GM18508 (cell line): ENCODE data around the gene TPPP3.
"Not testable (repeated sequence)": the region's sequence is repeated elsewhere in the genome, so short reads cannot be mapped to it uniquely, and the experiment has no call there.

Experiments used
- ATAC-seq: cut with Tn5 transposase; IDR thresholded peaks from one replicate; pipeline ENCODE4 v1.9.1; 2021; ENCODE audit warnings: moderate number of reproducible peaks; ENCODE audit not compliant: insufficient read depth, unreplicated experiment

Gene TPPP3

DNA sequence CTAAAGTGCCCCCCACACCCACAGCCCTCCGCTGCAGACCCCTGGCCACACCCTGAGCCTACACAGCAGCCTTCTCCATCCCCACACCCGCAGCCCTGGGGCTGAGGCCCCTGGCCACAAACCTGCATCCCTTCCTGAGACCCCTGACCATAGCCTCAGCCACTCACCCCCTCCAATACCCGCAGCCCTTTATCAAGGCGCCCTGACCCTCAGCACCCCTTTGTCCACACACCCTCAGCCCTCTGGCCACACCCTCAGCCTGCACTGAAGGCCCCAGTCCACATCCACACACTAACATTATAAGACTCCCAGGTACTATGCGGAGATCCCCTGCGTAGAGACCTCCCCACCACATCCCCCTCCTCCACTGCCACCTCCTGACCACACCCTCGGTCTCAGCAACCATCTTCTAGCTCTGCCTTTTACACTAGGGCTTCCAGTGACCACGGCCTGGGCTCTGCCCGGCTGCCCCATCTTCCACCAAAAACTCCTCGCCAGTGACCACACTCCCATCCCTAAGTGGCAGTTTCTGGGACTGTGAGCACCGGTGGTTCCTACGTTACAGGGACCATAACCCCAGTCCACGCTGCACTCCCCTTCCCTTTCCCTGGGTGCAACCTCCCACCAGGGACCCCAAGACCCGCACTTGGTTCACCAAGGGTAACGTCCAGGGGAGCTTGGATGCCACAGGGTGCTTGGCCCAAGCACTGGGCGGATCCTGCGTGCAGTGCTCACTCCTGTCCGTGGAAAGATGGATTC lies 818 bp downstream of the TPPP3 start:
- ATAC-seq, result no peak

DNA sequence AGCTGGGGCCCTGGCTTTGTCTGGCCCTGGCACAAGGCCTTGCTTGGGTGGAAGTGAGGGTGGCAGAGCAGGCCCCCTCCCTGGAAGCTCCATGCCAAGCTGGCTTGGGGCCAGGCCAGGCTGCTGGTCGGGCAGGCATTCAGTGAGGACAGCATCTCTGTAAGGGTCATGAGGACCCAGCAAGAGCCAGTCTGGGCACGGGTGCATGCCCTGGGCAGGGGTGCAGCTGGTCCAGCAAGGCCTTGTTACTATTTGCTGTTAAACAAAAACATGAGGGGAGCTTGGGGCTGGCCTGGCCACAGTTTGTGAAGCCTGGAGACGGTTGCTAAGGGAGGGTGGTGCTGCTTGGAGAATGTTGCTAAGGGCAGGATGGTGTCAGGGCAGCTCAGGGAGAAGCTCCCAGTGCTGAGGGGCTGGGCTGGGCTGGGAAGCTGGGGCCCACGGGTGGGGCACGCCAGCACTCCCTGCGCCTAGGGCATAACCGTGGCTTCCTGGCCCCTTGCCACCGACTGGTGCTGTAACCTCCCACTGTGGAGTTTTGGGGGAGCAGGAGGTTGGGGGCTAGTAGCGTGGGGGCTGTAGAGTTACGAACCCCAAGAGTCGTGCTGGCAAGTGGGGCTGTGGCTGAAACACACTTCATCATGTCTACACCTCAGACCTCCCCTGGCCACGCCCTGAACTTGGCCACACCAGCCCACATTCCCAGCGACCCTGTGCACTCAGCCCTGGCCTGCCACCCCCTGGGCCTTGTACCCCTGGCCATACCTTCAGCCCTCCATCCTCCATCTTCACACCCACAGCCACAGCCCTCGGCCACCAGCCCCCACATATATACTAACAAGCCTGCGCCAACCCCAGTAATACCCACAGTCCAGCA lies 1.6 kb downstream of the TPPP3 start:
- ATAC-seq, result no peak

DNA sequence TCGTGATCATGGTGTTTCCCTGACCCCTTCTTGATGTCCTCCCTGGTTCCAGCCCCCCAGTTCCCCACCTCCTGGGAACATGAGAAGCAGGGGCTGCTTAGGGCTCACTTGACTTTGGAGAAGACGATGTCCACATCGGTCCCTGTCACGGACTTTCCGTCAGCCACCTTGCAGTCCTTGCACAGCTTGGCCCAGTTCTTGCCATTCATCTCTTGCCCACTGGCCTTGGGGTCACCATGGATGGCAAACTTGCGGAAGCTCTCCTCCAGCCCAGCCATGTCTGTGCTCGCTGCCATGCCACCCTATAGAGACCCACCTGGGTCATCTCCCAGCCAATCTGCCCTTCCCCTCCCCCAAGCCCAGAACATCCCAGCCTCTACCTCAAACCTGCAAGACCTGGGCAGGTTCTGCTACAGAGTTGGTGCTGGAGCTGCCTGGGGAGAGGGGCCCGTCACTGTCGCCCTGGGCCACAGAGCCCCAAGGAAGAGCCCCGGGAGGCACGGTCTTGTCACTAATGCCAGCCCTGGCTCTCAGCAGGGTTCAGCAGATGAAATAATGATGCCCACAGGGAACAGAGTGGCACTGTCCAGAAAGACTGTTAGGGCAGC lies 2.4 kb downstream of the TPPP3 start:
- no peak for ATAC-seq

DNA sequence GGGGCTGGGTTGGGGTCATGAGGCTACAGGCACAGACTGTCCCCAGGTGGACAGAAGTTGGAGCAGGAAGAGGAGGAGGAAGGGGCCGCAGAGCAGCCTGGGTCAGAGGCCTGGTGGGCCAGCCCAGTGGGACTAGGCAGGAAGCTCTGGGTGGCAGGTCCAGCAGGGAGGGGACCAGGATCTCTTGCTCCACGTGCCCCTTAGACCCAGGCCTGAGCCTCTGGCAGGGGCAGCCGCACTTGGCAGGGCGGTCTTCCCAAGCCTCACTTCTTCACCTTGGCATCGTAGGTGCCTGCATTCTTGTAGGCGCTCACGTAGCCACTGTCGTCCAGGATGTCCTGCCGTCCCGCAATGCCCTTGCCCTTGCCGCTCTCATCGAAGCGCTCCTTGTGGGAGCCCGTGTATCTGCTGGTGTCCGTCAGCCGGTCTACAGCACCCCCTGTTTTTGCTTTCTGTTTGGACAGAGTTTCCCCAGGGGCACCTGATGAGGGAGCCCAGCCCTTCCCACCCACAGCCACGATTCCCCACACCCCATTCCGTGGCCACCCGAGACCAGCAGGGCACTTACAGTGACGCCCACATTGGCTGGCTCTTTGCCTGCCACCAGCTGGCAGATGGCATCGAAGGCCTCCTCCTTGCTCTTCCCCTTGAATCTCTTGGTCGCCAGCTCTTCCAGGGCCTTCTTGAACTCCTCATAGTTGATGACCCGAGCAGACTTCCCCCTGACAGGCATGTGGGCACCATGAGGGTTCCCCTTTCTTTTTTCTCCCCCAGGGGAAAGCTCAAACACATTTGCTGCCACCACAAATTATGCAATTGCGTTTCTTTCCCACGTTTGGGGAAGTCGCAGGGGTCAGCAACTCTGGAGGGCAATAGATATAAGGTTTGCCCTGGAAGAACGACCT lies 3.1 kb downstream of the TPPP3 start:
- no peak for ATAC-seq

DNA sequence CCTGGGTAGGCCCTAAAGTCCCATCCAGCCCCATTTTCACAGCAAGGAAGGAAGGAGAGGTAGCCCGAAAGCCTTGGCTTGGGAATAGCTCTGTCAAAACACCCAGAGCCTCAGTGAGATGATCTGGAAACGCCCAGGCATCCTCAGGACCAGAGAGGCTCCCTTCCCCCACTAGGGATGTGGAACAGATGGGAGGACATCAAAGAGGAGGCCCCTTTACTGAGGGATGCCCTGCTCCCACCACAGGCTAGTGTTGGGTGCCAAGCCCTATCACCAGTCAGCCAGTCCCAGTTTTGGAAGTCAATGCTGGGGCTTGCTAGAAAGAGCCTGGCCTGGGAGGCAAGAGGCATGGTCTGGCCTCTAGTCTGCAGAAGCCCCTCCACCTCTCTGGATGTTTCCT lies 4.7 kb downstream of the TPPP3 start:
- ATAC-seq, result no peak

DNA sequence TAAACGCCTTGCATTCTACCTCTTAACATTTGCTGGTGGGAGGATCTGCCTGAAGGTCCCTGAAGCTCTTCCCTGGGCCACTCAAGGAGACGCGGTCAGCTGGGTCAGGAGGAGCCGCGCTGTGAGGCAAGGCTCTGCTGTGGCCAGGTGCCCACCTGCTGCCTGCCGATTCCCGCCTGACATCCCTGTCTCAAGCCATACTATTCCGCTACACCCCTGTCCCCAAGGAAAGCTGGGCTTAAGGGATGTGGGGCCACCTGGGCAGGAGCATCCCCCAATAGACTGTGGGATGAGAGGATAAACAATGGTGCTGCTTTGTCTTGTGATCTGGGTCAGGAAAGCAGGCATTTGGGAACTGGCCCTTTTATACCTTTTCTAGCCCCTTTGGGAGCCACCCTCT lies 5.1 kb downstream of the TPPP3 start:
- ATAC-seq, result no peak

DNA sequence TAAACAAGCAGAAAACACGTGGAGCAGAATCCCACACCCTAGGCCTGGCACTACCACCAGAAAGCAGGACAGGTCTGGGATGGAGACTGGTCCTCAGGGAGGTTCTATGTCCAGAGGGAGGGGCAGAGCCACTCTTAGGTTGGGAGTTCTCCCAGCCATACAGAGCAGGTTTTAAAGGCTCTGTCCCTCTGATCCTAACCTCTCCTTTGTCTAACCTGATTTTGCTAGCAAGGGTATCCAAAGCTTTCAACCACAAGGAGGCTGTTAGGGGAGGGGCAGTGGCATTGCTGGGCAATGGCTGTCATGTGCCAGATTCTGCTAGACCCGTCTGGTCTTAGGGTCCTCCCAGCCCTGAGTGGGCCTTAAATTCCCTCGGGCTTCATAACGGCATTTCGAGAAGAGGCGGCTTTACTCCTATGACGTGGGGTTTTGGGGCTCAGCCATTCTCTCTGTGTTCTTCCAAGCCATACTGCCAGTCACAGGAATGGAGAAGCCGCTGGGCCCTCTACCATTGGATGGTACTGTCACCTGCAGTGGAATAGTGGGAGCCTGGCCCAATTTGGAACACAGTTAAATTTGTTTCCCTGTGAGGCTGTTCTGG lies 5.7 kb downstream of the TPPP3 start:
- no peak for ATAC-seq

DNA sequence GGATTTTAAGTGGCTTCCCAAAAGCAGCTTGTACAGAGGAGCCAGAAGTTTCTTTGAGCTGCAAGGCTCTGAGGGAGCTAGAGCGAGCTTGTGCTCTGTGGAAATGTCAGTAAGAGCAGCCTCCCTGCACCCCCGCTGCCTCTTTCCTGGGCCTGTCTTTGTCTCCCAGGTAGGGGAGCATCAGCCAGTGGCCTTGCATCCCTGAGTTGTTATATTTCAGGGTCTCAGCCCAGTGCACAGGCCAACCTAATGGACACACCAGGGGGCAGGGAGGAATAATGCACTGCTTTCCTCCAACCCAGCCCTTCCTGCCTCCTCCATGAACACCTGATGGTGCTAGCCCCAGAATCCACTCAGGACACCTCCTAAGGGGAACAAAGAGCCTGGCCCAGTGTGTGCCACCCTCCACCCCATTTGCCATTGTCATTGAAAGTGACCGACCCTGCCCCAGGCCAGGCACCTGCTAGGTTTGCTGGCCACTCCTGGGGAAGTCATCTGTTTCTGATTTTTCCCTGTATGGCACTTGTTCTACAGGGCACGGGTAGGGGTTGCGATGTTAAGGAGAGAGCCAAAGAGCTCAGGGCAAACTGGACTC lies 6.3 kb downstream of the TPPP3 start:
- no peak for ATAC-seq

DNA sequence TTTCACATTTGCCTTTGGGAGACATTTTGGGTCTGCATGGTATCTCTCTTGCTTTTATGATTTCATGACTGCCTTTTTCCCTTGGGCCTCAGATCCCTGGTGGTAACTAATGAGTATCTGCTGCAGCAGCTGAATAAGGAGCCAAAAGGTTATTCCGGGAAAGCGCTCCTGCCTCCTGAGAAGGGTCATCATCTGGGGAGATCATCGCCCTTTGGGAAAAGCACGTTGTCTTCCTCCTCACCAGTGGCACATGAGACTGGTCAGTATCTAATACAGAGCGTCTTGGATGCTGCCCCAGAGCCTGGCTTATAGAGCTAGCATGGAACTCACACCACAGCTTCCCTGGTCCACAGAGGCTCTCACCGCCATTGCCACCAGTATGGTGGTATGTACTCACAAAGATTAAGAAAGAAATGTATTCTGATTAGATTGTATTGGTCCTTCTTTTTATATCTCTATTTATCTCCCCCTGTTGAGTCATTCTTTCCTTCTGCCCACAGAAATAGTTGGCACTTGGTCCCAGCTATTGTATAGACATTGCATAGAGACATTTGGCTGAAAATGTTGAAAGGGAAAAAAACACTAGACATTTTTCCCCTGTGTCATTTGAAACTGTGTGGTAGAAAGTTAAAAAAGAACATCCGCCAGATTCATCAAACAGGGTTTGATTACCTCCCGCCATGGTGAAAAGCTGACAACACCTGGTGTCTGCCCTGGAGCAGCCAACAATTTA lies 8.4 kb downstream of the TPPP3 start:
- no peak for ATAC-seq

DNA sequence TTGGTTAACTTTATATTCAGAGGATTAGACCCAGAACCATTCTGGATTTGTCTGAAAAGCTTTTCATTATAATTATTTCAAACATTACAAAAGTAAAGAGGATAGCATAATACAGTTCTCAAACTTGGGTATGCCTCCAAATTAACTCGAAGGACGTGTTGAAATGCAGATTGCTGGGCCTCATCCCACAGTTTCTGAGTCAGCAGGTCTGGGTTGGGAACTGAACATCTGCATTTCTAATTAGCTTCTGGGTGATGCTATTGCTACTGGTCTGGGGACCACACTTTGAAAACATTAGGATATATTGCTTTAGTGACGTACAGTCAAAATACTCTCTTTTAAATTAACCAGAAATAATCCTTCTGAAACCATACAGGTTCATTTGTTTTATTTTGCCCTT lies 10.0 kb downstream of the TPPP3 start:
- ATAC-seq, result no peak

DNA sequence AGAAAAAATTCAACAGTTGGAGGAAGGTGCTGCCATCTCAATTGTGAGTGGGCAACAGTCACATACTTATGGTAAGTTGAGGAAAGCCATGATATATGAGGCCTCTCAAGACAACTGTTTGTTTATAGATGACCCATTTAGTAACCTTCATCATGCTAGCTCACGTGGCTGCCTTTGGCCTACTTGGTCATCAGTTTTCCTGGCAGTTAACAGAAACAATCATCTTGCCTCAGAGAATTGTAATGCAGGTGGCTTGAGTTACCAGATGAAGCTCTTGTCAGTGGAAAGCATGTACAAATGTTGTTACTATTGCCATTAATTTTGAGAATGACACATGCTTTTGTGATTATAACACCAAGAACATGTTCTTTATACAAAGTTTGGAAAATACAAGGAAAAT lies 14.7 kb downstream of the TPPP3 start:
- ATAC-seq, result no peak

DNA sequence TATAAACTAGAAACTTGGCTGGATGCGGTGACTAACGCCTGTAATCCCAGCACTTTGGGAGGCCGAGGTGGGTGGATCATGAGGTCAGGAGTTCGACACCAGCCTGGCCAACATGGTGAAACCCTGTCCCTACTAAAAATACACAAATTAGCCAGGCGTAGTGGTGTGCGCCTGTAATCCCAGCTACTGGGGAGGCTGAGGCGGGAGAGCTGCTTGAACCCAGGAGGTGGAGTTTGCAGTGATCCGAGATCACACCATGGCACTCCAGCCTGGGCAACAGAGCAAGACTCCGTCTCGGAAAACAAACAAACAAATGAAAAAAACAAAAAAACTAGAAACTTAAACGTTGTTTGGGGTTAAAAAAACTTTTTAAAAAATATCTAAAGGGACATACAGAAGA lies 17.3 kb downstream of the TPPP3 start:
- not testable (repeated sequence) for ATAC-seq

DNA sequence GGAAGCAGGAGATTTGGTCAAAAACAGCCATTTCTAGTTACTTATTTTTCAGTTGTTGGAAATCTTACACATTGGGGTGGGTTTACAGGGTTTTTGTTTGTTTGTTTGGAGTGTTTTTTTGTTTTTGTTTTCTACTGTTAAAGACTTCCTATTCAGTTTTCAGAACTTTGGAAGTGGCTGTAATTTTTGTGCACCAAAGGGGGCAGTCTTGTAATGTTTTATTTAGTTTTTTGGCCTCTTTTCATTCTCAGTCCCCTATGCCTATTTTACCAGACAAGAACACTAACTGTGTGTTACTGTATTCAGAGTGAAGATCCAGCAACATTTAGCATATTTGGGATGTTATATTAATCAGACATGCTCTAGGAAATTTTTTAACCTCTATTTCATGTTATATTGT lies 20.6 kb downstream of the TPPP3 start:
- ATAC-seq, result no peak

DNA sequence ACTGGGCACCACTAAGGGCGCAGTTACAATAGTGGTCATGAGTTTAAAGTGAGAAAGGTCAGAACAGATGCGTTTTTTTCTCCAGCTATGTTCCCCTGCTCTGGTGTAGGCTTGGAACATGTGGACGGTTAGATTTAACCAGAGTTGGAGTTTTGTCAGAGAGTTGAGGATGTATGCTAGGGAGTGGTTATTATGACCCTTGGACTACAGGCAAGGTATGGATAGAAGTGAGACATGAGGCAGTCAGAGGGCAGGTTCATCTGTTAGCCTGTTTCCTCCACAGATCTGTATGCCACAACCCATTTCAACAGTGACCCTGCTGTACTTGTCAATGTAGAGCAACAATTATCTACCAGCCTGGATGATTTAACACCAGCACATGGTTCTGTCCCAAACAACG lies 22.6 kb downstream of the TPPP3 start:
- ATAC-seq, result no peak

DNA sequence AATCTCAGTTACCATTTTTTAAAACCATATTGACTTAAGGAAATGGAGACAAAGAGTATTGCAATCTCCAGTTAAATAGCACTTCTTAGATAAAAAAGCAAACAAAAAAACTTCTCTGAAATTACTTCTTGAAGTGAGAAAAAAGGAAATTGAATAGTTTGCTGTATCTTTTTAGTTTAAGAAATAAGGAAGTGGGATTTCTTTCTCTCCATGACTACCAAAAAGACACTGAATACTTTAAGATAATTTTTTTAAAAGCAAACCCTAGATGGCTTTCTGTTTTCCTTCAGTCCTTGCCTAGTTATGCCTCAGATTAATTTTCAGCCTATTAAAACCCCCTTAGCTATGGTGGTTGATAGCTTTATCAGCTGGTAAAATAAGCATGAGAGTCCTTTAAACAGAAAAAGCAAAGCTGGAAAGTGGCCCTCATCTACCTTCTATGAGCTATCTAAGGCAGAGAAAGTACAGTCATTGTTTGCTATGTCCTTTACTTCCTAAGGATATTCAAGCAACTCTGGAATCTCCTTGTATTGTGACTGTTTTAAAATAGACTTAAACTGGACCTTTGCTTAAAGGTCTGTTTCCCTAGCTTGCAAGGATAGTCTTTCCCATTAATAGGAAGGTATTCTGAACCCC lies 28.6 kb downstream of the TPPP3 start:
- no peak for ATAC-seq

DNA sequence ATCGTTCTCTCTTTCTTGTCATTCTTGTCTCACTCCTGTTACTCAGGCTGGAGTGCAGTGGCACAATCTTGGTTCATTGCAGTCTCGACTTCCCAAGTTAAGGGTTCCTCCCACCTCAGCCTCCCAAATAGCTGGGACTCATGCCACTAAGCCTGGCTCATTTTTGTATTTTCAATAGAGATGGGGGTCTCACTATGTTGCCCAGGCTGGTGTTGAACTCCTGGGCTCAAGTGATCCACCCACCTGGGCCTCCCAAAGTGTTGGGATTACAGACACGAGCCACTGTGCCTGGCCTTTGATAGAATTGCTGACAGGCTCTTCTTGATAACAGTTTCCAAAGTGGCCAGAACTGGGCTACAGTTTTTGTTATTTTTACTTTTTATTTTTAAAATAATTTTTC lies 32.3 kb downstream of the TPPP3 start:
- no peak for ATAC-seq

DNA sequence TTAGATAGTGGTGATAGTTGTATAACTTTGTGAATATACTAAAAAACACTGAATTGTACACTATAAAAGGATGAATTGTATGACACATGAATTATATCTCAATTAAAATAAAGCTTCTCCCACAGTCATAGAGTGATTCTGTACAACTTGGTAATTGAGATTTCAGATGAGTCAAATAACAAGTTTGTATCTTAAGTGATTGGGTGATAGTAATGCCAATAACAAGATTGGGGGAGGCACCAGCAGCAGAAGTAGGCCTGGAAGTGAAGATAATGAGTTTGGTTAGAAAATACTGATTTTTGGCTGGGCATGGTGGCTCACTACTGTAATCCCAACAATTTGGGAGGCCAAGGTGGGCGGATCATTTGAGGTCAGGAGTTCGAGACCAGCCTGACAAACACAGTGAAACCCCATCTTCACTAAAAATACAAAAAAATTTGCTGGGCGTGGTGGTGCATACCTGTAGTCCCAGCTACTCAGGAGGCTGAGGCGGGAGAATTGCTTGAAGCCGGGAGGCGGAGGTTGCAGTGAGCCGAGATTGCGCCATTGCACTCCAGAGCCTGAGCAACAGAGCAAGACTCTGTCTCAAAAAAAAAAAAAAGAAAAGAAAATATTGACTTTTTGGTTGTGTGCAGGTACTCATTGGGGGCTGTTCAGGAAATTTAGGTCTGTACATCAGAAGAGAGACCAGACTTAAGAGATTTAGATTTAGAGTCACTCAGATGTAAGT lies 33.6 kb downstream of the TPPP3 start:
- not testable (repeated sequence) for ATAC-seq

DNA sequence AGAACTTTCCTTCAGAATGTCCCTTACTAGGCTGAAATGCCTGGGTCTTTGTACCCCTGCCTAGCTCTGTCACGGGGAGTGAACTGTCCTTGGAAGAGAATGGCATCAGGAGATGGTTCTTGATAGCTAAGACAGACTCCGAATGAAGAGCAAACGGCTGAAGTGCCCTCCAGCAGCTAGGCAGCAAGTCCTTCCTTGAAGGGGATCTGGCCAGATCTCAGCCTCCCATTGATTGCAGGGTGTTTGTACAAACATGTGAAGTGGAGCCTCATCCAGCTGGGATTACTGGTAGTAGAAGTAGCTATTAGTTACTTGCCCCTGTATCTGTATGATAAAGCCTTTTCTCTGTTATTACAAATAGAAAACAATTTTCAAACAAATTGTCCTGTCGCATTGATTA lies 35.7 kb downstream of the TPPP3 start:
- ATAC-seq, result no peak
